IMR-90 (cell line): Measurements from ENCODE around the gene ROBO1. TPM values are rescaled to one million over a fixed set of nuclear protein-coding genes. Genes with fewer than 3 reads are reported as not detected.

Source experiments
- ATAC-seq: fragments of 200-7000 bp; cut with Tn5 transposase; 2 replicates; pipeline ENCODE4 v1.9.1; 2020; ENCODE audit warnings: low read depth, mild to moderate bottlenecking, moderate library complexity
- BruUV-seq: library from RNA; stranded (reverse); fragments of 400-500 nt; replicated peaks from 2 replicates; lab custom pipeline; 2021; lab: Mats Ljungman, UMichigan
- CTCF ChIA-PET: fragments of 300-600 bp; formaldehyde crosslinking; extraction: SDS; loops from one replicate; lab custom pipeline; 2021; ENCODE audit warnings: antibody characterized with exemption; lab: Yijun Ruan, JAX
- POLR2A ChIA-PET: fragments of 300-600 bp; sonication (Branson Sonifier 250); formaldehyde crosslinking; loops from one replicate; lab custom pipeline; 2022; ENCODE audit warnings: antibody characterized with exemption; ENCODE audit not compliant: unreplicated experiment; lab: Charles Lee
- DNase-seq: peaks from one replicate; pipeline ENCODE4 v3.0.0; 2013
- H2AFZ ChIP-seq: replicated peaks from 2 replicates; pipeline ENCODE3; 2013; ENCODE audit warnings: low read length, mild to moderate bottlenecking; ENCODE audit not compliant: poor library complexity
- H2AK5ac ChIP-seq: 2 replicates; pipeline ENCODE4 v1.6.1; 2013; ENCODE audit warnings: low read depth, low read length, inconsistent platforms
- H2AK9ac ChIP-seq: replicated peaks from 2 replicates; pipeline ENCODE3; 2013; ENCODE audit warnings: mild to moderate bottlenecking, low read depth, low read length, moderate library complexity; ENCODE audit not compliant: poor library complexity
- H2BK120ac ChIP-seq: 2 replicates; pipeline ENCODE4 v1.6.1; 2013; ENCODE audit warnings: low read depth, low read length, inconsistent platforms
- H2BK15ac ChIP-seq: 3 replicates; pipeline ENCODE4 v1.6.1; 2013; ENCODE audit warnings: low read depth, low read length, inconsistent platforms
- H2BK20ac ChIP-seq: 2 replicates; pipeline ENCODE4 v1.6.1; 2013; ENCODE audit warnings: low read depth, mild to moderate bottlenecking, inconsistent platforms, low read length, moderate library complexity
- H2BK5ac ChIP-seq: 2 replicates; pipeline ENCODE4 v1.6.1; 2013; ENCODE audit warnings: mild to moderate bottlenecking, low read depth, low read length, inconsistent platforms; ENCODE audit not compliant: poor library complexity, severe bottlenecking
- H3K14ac ChIP-seq: replicated peaks from 2 replicates; pipeline ENCODE4 v1.6.1; 2013; ENCODE audit warnings: low read depth, low read length, inconsistent platforms
- H3K18ac ChIP-seq: 2 replicates; pipeline ENCODE4 v1.6.1; 2013; ENCODE audit warnings: low read depth, low read length, control low read depth
- H3K23ac ChIP-seq: 2 replicates; pipeline ENCODE4 v1.6.1; 2013; ENCODE audit warnings: low read depth, low read length, inconsistent platforms
- H3K27ac ChIP-seq: 2 replicates; pipeline ENCODE4 v1.5.1; 2013; ENCODE audit warnings: mild to moderate bottlenecking, control low read depth, low read length; ENCODE audit not compliant: insufficient read depth
- H3K27me3 ChIP-seq: 2 replicates; pipeline ENCODE4 v1.6.1; 2013; ENCODE audit warnings: low read length; ENCODE audit not compliant: control insufficient read depth, insufficient read depth
- H3K36me3 ChIP-seq: 2 replicates; pipeline ENCODE4 v1.6.1; 2013; ENCODE audit warnings: low read length, mixed read lengths; ENCODE audit not compliant: control insufficient read depth, insufficient read depth
- H3K4ac ChIP-seq: 2 replicates; pipeline ENCODE4 v1.6.1; 2013; ENCODE audit warnings: low read depth, low read length, inconsistent platforms
- H3K4me1 ChIP-seq: 2 replicates; pipeline ENCODE4 v1.6.1; 2013; ENCODE audit warnings: low read length, mixed read lengths; ENCODE audit not compliant: control insufficient read depth, insufficient read depth
- H3K4me2 ChIP-seq: 2 replicates; pipeline ENCODE4 v1.6.1; 2013; ENCODE audit warnings: low read depth, mild to moderate bottlenecking, control low read depth, low read length, moderate library complexity
- H3K4me3 ChIP-seq: 2 replicates; pipeline ENCODE4 v1.5.1; 2013; ENCODE audit warnings: low read depth, mild to moderate bottlenecking, control low read depth, low read length, moderate library complexity; ENCODE audit not compliant: insufficient read depth
- H3K56ac ChIP-seq: 2 replicates; pipeline ENCODE4 v1.6.1; 2013; ENCODE audit warnings: low read length, inconsistent platforms; ENCODE audit not compliant: insufficient read depth; ENCODE audit errors: extremely low read depth
- H3K79me1 ChIP-seq, 2 experiments: 2 replicates each; pipeline ENCODE4 v1.6.1; 2013; ENCODE audit warnings: low read length in 2 of 2, inconsistent platforms in 1 of 2, low read depth in 1 of 2
- H3K9ac ChIP-seq: 2 replicates; pipeline ENCODE4 v1.6.1; 2013; ENCODE audit warnings: low read depth, low read length, control low read depth
- H3K9me1 ChIP-seq: 2 replicates; pipeline ENCODE4 v1.6.1; 2013; ENCODE audit warnings: low read length, inconsistent platforms; ENCODE audit not compliant: insufficient read depth
- H3K9me3 ChIP-seq: 2 replicates; pipeline ENCODE4 v1.6.1; 2013; ENCODE audit warnings: low read length; ENCODE audit not compliant: control insufficient read depth, insufficient read depth
- H4K20me1 ChIP-seq: 2 replicates; pipeline ENCODE4 v1.6.1; 2013; ENCODE audit warnings: low read length, inconsistent platforms; ENCODE audit not compliant: insufficient read depth
- H4K5ac ChIP-seq: 2 replicates; pipeline ENCODE4 v1.6.1; 2013; ENCODE audit warnings: mild to moderate bottlenecking, low read depth, low read length, control low read depth
- H4K8ac ChIP-seq, 2 experiments: 2 replicates each; pipeline ENCODE4 v1.6.1; 2013; ENCODE audit warnings: low read depth in 2 of 2, low read length in 2 of 2, control low read depth in 1 of 2, inconsistent platforms in 1 of 2
- H4K91ac ChIP-seq: 2 replicates; pipeline ENCODE4 v1.6.1; 2013; ENCODE audit warnings: low read depth, low read length, inconsistent platforms; ENCODE audit not compliant: insufficient read depth
- CEBPB ChIP-seq: IDR thresholded peaks from 2 replicates; pipeline ENCODE4 v1.6.1; 2012; ENCODE audit warnings: low read depth, low read length, improper control_type of control experiment
- FOS ChIP-seq: fragments of 150-350 bp; IDR thresholded peaks from 2 replicates; pipeline ENCODE4 v1.6.1; 2016; ENCODE audit warnings: low read depth, low read length
- MXI1 ChIP-seq: IDR thresholded peaks from 2 replicates; pipeline ENCODE4 v1.6.1; 2012; ENCODE audit warnings: low read depth, mild to moderate bottlenecking, low read length, moderate library complexity, borderline replicate concordance
- NFE2L2 ChIP-seq: fragments of 150-350 bp; IDR thresholded peaks from 2 replicates; pipeline ENCODE4 v1.6.1; 2016; ENCODE audit warnings: low read depth, mild to moderate bottlenecking, low read length
- POLR2A ChIP-seq: IDR thresholded peaks from 2 replicates; pipeline ENCODE4 v1.6.1; 2012; ENCODE audit warnings: mild to moderate bottlenecking, low read depth, low read length
- RCOR1 ChIP-seq: IDR thresholded peaks from 2 replicates; pipeline ENCODE4 v1.6.1; 2012; ENCODE audit warnings: mild to moderate bottlenecking, low read length, improper control_type of control experiment; ENCODE audit not compliant: insufficient replicate concordance
- RFX5 ChIP-seq: IDR thresholded peaks from 2 replicates; pipeline ENCODE4 v1.8.0; 2012; ENCODE audit warnings: low read depth, mild to moderate bottlenecking, low read length, moderate library complexity
- SMC3 ChIP-seq: fragments of 150-350 bp; IDR thresholded peaks from 2 replicates; pipeline ENCODE4 v1.6.1; 2016; ENCODE audit warnings: low read depth, mild to moderate bottlenecking, antibody characterized with exemption, low read length, moderate library complexity
- USF2 ChIP-seq: fragments of 150-350 bp; IDR thresholded peaks from 2 replicates; pipeline ENCODE4 v1.6.1; 2017; ENCODE audit warnings: mild to moderate bottlenecking, antibody characterized with exemption, low read length, low read depth
- WGBS, 2 experiments: methylation state at CpG; one replicate each; pipeline versions ENCODE4 v1.1.5 to v1.1.7; 2013; ENCODE audit warnings: missing lambda C conversion rate in 2 of 2; ENCODE audit not compliant: insufficient read length in 1 of 2; ENCODE audit errors: extremely low coverage in 2 of 2; 5-methylcytosine and 5-hydroxymethylcytosine counted together
- dilution Hi-C: fragments of 300-500 bp; cut with HindIII; formaldehyde crosslinking; loops from one replicate; pipeline ENCODE4 v1.14.3; 2018; ENCODE audit warnings: low sequenced_read_pairs; ENCODE audit not compliant: unreplicated experiment
- in situ Hi-C: fragments of 300-500 bp; cut with MboI; formaldehyde crosslinking; loops from 3 replicates; pipeline ENCODE4 v1.14.3; 2019; ENCODE audit warnings: low sequenced_read_pairs, inconsistent platforms, mixed read lengths
- intact Hi-C: fragments of 100-400 bp; cut with micrococcal nuclease; formaldehyde crosslinking; loops from 2 replicates; pipeline ENCODE4 v1.10.0; 2022
- polyA plus RNA-seq, 3 experiments: library from polyadenylated mRNA; depleted of rRNA; stranded (reverse); fragments of >200 nt; gene quantifications; 2 replicates each; pipeline ENCODE4 v1.2.3, GENCODE V29; 2012; ENCODE audit warnings: low replicate concordance in 1 of 3
- total RNA-seq: library from RNA; depleted of rRNA; stranded (reverse); fragments of >200 nt; gene quantifications from 2 replicates; pipeline ENCODE4 v1.2.3, GENCODE V29; 2012

The ROBO1 gene
- total and polyA plus RNA-seq, 2 of the 4 experiments (the other 2 are of a cell fraction), result 24.1 to 53.9 TPM

GRCh38 chr3:79040701-79041100 lies 727.1 kb downstream of the ROBO1 start:
- Histone ChIP-seq H3K9me1 (no peaks in the 10 kb centered on the region), H3K4ac (no peak overlapping the region), H2BK15ac (no peak overlapping the region), H2BK20ac (no peak overlapping the region), H3K56ac (no peak overlapping the region), H4K5ac (no peak overlapping the region), H2BK5ac (peak overlapping the region; percentile 39), H4K20me1 (no peaks in the 10 kb centered on the region), H3K79me1 (no peaks in the 10 kb centered on the region), H2AFZ (peak overlapping the region; percentile 75), H3K27ac (no peak overlapping the region), H4K91ac (no peak overlapping the region), H3K27me3 (no peaks in the 10 kb centered on the region), H3K4me1 (no peaks in the 10 kb centered on the region), H2BK120ac (no peak overlapping the region), H3K18ac (no peak overlapping the region), H3K9ac (no peak overlapping the region), H3K36me3 (no peaks in the 10 kb centered on the region), H3K14ac (no peak overlapping the region), H3K23ac (no peak overlapping the region), H2AK5ac (no peak overlapping the region), H2AK9ac (peak overlapping the region; percentile 61), H3K9me3 (no peaks in the 10 kb centered on the region), H3K4me2 (no peak overlapping the region), H3K4me3 (no peak overlapping the region), H4K8ac (no peak overlapping the region)
- dilution Hi-C loops (no loop called here), intact Hi-C loops (no loop called here), in situ Hi-C loops (loop anchor here (25.0 kb wide), 2 partner anchors 778 to 1728 kb away; no protein-coding TSS in a partner anchor)
- CTCF ChIA-PET, result no interaction called here
- peak; percentile 91 for DNase-seq
- no TSS peak for BruUV-seq
- POLR2A ChIA-PET, result no interaction called here
- no peak for TF ChIP-seq SMC3
- no peak for TF ChIP-seq USF2
- peak; percentile 84 for TF ChIP-seq FOS
- peak; percentile 16; the same call in 1 of the 2 replicates for TF ChIP-seq RFX5
- no peak for TF ChIP-seq POLR2A
- TF ChIP-seq CEBPB, result peak; percentile 94
- no peak for TF ChIP-seq NFE2L2
- TF ChIP-seq MXI1, result no peak
- peak; percentile 37 for TF ChIP-seq RCOR1
- WGBS, 2 experiments, result no CpG with 5 or more reads among the region's 3 CpGs
- ATAC-seq, result peak; percentile 92
